Keratinocyte (primary cell): ENCODE results near the gene ZNF691. TPM values are rescaled to one million over a fixed set of nuclear protein-coding genes. Genes with fewer than 3 reads are reported as not detected.

ENCODE experiments used
- DNase-seq: peaks from one replicate; pipeline ENCODE4 v3.0.0-alpha.2; 2011; ENCODE audit warnings: low read depth, missing footprints, low spot score
- FAIRE-seq: peaks from 2 replicates; lab custom pipeline; 2011; peaks lifted over from hg19 to GRCh38; lab: Jason Lieb, UNC
- H2AFZ ChIP-seq: 2 replicates; pipeline ENCODE4 v1.6.0; 2012; ENCODE audit warnings: low read length, control low read depth, inconsistent platforms; ENCODE audit not compliant: control insufficient read depth
- H3K27ac ChIP-seq: 2 replicates; pipeline ENCODE4 v1.5.1; 2011; ENCODE audit warnings: low read length; ENCODE audit not compliant: control insufficient read depth, insufficient read depth
- H3K27me3 ChIP-seq: 3 replicates; pipeline ENCODE4 v1.6.0; 2011; ENCODE audit warnings: low read length; ENCODE audit not compliant: control insufficient read depth, insufficient read depth; ENCODE audit errors: extremely low read depth
- H3K36me3 ChIP-seq, 2 experiments: 2 replicates in 1 of 2; 3 replicates in 1 of 2; pipeline ENCODE4 v1.5.1; 2011; ENCODE audit warnings: low read length in 2 of 2, mild to moderate bottlenecking in 1 of 2; ENCODE audit not compliant: control insufficient read depth in 2 of 2, insufficient read depth in 2 of 2; ENCODE audit errors: extremely low read depth in 1 of 2
- H3K4me1 ChIP-seq: 3 replicates; pipeline ENCODE4 v1.5.1; 2011; ENCODE audit warnings: low read length; ENCODE audit not compliant: control insufficient read depth, insufficient read depth; ENCODE audit errors: extremely low read depth
- H3K4me2 ChIP-seq: 3 replicates; pipeline ENCODE4 v1.6.0; 2011; ENCODE audit warnings: low read depth, low read length; ENCODE audit not compliant: control insufficient read depth, insufficient read depth; ENCODE audit errors: extremely low read depth
- H3K4me3 ChIP-seq, 3 experiments: fragments of 200-600 bp in 1 of 3; sonication (generic) in 1 of 3; 2 replicates in 2 of 3; 3 replicates in 1 of 3; pipeline ENCODE4 v1.5.1; 2011 to 2016; ENCODE audit warnings: low read length in 3 of 3, mild to moderate bottlenecking in 3 of 3, control low read depth in 2 of 3, inconsistent platforms in 1 of 3, low read depth in 1 of 3, mixed read lengths in 1 of 3, mixed run types in 1 of 3, moderate library complexity in 1 of 3; ENCODE audit not compliant: control insufficient read depth in 2 of 3, insufficient read depth in 2 of 3; ENCODE audit errors: extremely low read depth in 1 of 3
- H3K79me2 ChIP-seq: 2 replicates; pipeline ENCODE4 v1.6.0; 2012; ENCODE audit warnings: low read length; ENCODE audit not compliant: control insufficient read depth, insufficient read depth
- H3K9ac ChIP-seq: 3 replicates; pipeline ENCODE4 v1.6.0; 2011; ENCODE audit warnings: low read length; ENCODE audit not compliant: control insufficient read depth, insufficient read depth; ENCODE audit errors: extremely low read depth
- H3K9me1 ChIP-seq: 3 replicates; pipeline ENCODE4 v1.6.0; 2011; ENCODE audit warnings: low read length; ENCODE audit not compliant: control insufficient read depth, insufficient read depth; ENCODE audit errors: extremely low read depth
- H3K9me3 ChIP-seq: 2 replicates; pipeline ENCODE4 v1.5.1; 2012; ENCODE audit warnings: low read depth, low read length; ENCODE audit not compliant: control insufficient read depth
- H4K20me1 ChIP-seq: 3 replicates; pipeline ENCODE4 v1.6.0; 2011; ENCODE audit warnings: low read length; ENCODE audit not compliant: control insufficient read depth, insufficient read depth; ENCODE audit errors: extremely low read depth
- EZH2 ChIP-seq: IDR thresholded peaks from one replicate; pipeline ENCODE4 v1.6.1; 2012; ENCODE audit warnings: inconsistent platforms, mild to moderate bottlenecking, low read length, moderate library complexity
- dilution Hi-C: fragments of 300-500 bp; cut with MboI; formaldehyde crosslinking; loops from one replicate; pipeline ENCODE4 v1.7.0; 2020; ENCODE audit warnings: low sequenced_read_pairs; ENCODE audit not compliant: extremely low pct_ligation_motif_present
- polyA plus RNA-seq, 5 experiments: library from polyadenylated mRNA; depleted of rRNA in 3 of 5; stranded (reverse) in 3 of 5; stranded (forward) in 1 of 5; unstranded in 1 of 5; fragments of >200 nt; gene quantifications; 1 replicate in 1 of 5; 2 replicates in 3 of 5; 3 replicates in 1 of 5; pipeline versions ENCODE4 v1.2.1 to v1.2.3, GENCODE V29; 2011 to 2012; ENCODE audit warnings: missing spikeins in 2 of 5, low read depth in 1 of 5, low replicate concordance in 1 of 5
- TF ChIP-seq, protein P1 (sequence below), 3 experiments: IDR thresholded peaks in 1 of 3; conservative IDR thresholded peaks in 1 of 3; optimal IDR thresholded peaks in 1 of 3; 2 replicates in 2 of 3; 3 replicates in 1 of 3; pipeline versions ENCODE3 to v1.5.1; 2011; ENCODE audit warnings: low read length in 3 of 3, mild to moderate bottlenecking in 3 of 3, moderate library complexity in 2 of 3, control low read depth in 1 of 3, inconsistent platforms in 1 of 3; ENCODE audit not compliant: insufficient read depth in 2 of 3; ENCODE audit errors: extremely low read depth in 1 of 3

Gene ZNF691
- polyA plus RNA-seq, 1 donor (not counting 4 experiments of a cell fraction or from before 2014, with no cell fraction given) = 3.8 TPM

DNA sequence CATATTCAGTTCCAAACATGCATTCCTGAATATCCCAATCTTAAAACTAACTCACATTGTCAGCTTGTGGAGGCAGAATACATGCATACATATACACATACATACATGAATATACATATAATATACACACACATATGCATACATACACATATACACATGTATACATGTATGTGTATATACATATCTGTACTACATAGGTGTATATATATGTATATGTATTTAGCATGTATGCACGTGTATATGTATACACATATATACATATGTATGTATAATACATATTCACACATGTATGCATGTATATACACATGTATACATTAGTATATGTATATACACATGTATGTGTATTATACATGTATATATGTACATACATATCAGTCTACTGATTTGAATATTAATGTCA is 1.2 kb upstream of the ZNF691 start:
- TF ChIP-seq, protein P1, sequence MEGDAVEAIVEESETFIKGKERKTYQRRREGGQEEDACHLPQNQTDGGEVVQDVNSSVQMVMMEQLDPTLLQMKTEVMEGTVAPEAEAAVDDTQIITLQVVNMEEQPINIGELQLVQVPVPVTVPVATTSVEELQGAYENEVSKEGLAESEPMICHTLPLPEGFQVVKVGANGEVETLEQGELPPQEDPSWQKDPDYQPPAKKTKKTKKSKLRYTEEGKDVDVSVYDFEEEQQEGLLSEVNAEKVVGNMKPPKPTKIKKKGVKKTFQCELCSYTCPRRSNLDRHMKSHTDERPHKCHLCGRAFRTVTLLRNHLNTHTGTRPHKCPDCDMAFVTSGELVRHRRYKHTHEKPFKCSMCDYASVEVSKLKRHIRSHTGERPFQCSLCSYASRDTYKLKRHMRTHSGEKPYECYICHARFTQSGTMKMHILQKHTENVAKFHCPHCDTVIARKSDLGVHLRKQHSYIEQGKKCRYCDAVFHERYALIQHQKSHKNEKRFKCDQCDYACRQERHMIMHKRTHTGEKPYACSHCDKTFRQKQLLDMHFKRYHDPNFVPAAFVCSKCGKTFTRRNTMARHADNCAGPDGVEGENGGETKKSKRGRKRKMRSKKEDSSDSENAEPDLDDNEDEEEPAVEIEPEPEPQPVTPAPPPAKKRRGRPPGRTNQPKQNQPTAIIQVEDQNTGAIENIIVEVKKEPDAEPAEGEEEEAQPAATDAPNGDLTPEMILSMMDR (optimal IDR thresholded peaks at IDR 0.05 in 1 of 3, IDR thresholded peaks at IDR 0.05 in 1 of 3, conservative IDR thresholded peaks at IDR 0.05 in 1 of 3; ENCODE audit: extremely low read depth in 1 of 3, insufficient read depth in 2 of 3, low read length in 3 of 3) = no peak
- no peak for TF ChIP-seq EZH2
- FAIRE-seq = no peak

DNA sequence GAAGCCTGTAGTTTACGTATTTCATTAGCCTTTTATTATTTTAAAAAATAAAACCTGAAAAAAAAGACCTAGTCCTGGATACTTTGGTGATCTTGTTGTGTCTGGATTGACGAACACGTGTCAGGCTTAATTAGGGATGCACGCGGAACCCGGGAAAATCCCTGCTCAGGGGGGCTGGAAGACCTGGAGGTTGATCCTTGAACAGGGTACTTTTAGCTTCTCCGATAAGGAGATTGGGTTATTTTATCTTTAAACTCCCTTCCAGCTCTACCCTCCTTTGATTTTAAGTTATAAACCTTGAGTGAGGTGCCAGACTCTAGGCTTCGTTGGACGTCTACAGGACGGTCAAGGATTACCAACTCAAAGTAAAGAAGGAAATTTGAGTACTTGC is 552 bp upstream of the ZNF691 start:
- Histone ChIP-seq H3K27me3 (no peaks in the 10 kb centered on the region), H3K9me1 (no peaks in the 10 kb centered on the region), H3K36me3 (peaks cover 5 to 10% of the 10 kb centered on the region in 2 experiments), H3K4me3 (peak overlapping the region; percentile 79 to 89 (median 88)), H3K9me3 (no peaks in the 10 kb centered on the region), H3K4me1 (peaks cover 6% of the 10 kb centered on the region), H2AFZ (peak overlapping the region; percentile 98), H3K27ac (peak overlapping the region; percentile 51), H3K9ac (peak overlapping the region; percentile 76), H4K20me1 (no peaks in the 10 kb centered on the region), H3K79me2 (peaks cover 8% of the 10 kb centered on the region), H3K4me2 (peak overlapping the region; percentile 96)
- DNase-seq (no peak), FAIRE-seq (no peak)
- dilution Hi-C loops = no loop called here
- no peak for TF ChIP-seq EZH2
- TF ChIP-seq, protein P1 (optimal IDR thresholded peaks at IDR 0.05 in 1 of 3, IDR thresholded peaks at IDR 0.05 in 1 of 3, conservative IDR thresholded peaks at IDR 0.05 in 1 of 3; ENCODE audit: extremely low read depth in 1 of 3, insufficient read depth in 2 of 3, low read length in 3 of 3) = no peak

More for the DNA sequence above, 1.2 kb upstream of the ZNF691 start:
- Histone ChIP-seq H3K4me3 (no peak overlapping the region), H3K4me1 (peaks cover 6% of the 10 kb centered on the region), H3K4me2 (peak overlapping the region; percentile 96), H3K9ac (no peak overlapping the region), H2AFZ (no peak overlapping the region), H3K79me2 (peaks cover 8% of the 10 kb centered on the region), H3K36me3 (peaks cover 3 to 10% of the 10 kb centered on the region in 2 experiments), H3K9me1 (no peaks in the 10 kb centered on the region), H3K27ac (no peak overlapping the region), H3K9me3 (no peaks in the 10 kb centered on the region), H4K20me1 (no peaks in the 10 kb centered on the region), H3K27me3 (no peaks in the 10 kb centered on the region)
- dilution Hi-C loops = no loop called here
- DNase-seq = no peak
